ENCODE measurements around the gene HACD3.
"Not testable (repeated sequence)": the region's sequence is repeated elsewhere in the genome, so short reads cannot be mapped to it uniquely, and the experiment has no call there.

HACD3 gene

DNA sequence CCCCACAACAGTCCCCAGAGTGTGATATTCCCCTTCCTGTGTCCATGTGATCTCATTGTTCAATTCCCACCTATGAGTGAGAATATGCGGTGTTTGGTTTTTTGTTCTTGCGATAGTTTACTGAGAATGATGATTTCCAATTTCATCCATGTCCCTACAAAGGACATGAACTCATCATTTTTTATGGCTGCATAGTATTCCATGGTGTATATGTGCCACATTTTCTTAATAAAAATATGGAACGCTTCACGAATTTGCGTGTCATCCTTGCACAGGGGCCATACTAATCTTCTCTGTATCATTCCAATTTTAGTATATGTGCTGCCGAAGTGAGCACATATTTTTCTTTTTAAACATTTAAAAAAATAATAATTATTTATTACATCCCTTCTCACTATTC, 22.6 kb downstream of the HACD3 start:
- H3K4me1 ChIP-seq (ENCODE audit: control insufficient read depth, insufficient read depth, low read length); H3K36me3 ChIP-seq (ENCODE audit: control insufficient read depth, insufficient read depth, low read length); H3K27me3 ChIP-seq (ENCODE audit: control insufficient read depth, insufficient read depth, low read length); H3K4me3 ChIP-seq (ENCODE audit: low read length); H3K9me3 ChIP-seq (ENCODE audit: control insufficient read depth, low read length); H3K9ac ChIP-seq (ENCODE audit: low read length): not testable (repeated sequence)

DNA sequence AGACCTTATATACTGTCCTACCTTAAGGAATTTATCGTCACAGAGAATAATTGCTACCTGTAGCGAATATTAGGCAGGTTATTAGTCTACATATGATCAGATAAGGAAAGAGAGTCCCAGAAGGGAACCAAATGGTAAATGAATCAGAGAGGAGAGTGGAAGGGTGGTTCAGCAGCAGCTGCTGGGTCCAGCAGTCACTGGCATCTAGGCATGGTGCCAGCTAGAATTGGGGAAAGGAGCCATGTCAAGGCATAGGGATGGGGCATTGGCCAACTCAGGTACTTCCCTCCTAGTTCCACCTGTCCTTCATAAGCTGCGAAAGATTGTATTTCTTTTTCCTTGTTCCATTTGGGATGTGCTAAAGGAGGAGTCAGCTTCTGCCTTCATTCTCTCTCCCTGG, 23.4 kb downstream of the HACD3 start:
- Histone ChIP-seq H3K9me3 (ENCODE audit: control insufficient read depth, low read length) (no peaks in the 10 kb centered on the region), H3K9ac (ENCODE audit: low read length) (no peak overlapping the region), H3K4me1 (ENCODE audit: control insufficient read depth, insufficient read depth, low read length) (peaks cover 4% of the 10 kb centered on the region), H3K36me3 (ENCODE audit: control insufficient read depth, insufficient read depth, low read length) (peaks cover 4% of the 10 kb centered on the region), H3K4me3 (ENCODE audit: low read length) (no peak overlapping the region), H3K27me3 (ENCODE audit: control insufficient read depth, insufficient read depth, low read length) (no peaks in the 10 kb centered on the region)

DNA sequence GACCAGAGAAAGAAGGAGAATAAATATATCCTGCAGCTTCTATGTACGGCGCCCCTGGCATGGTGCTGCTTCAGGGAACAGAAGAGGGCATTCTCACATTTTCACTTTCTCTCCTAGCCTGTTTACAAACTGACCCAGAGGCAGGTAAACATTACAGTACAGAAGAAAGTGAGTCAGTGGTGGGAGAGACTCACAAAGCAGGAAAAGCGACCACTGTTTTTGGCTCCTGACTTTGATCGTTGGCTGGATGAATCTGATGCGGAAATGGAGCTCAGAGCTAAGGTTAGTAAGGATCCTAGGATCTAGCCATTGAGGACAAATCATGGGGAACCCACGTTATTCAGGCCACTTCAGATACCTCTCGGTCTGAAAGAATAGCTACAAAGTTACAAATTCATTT, 26.4 kb downstream of the HACD3 start:
- Histone ChIP-seq H3K4me3 (ENCODE audit: low read length) (no peak overlapping the region), H3K9me3 (ENCODE audit: control insufficient read depth, low read length) (no peaks in the 10 kb centered on the region), H3K36me3 (ENCODE audit: control insufficient read depth, insufficient read depth, low read length) (peaks cover 13% of the 10 kb centered on the region), H3K27me3 (ENCODE audit: control insufficient read depth, insufficient read depth, low read length) (no peaks in the 10 kb centered on the region), H3K9ac (ENCODE audit: low read length) (no peak overlapping the region), H3K4me1 (ENCODE audit: control insufficient read depth, insufficient read depth, low read length) (no peaks in the 10 kb centered on the region)

DNA sequence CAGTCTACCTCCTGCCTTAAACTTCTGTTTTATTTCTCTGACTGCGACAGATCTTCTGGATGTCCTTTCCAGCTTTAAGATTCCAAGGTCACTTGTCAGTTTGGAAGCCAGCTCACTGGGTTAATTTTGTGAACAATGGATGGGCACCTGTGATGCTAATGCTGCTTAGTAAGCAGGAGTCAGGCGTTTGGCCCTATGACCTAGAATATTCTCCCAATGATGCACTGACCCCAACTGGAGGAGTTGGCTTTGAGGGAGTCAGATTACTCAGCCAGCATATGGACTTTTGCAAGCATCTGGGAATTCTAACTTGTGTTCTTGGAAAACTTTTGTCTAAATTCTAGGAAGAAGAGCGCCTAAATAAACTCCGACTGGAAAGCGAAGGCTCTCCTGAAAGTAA, 28.1 kb downstream of the HACD3 start:
- Histone ChIP-seq H3K36me3 (ENCODE audit: control insufficient read depth, insufficient read depth, low read length) (peaks cover 18% of the 10 kb centered on the region), H3K4me1 (ENCODE audit: control insufficient read depth, insufficient read depth, low read length) (no peaks in the 10 kb centered on the region)

DNA sequence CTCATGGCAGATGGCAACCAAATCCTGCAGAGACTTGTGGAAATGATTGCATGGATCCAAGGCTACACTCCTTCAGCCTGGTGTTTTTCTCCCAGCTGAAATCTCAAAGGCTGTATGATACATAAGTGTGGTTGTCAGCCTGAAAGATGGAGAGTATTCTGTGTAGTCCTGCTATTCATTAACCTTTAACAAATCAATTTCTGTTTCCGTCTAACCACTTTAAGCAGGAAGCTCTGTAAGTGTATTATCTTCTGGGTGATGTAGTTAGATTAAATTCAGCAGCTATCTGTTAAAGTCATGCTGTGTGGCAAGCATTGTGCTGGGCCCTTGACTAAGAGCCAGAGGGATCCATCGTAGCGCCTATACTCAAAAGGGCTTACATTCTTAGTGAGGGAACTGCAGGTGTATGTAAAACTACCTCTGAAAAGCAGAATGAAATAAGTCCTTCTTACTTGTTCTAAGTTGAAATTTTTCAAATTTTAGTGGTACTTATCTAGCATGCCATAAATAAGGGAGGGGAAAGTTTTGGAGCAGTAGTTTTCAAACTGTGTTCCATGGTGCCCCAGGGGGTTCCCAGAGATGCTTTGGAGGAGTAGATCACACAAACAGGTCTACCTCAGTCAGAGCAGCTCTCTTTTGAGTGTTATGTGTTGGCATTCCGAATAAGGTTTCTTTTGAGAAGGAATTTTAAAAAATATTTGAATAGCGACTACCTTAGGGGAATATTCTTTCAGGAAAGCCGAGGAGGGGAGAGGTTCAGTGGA, 28.9 kb downstream of the HACD3 start:
- Histone ChIP-seq H3K27me3 (ENCODE audit: control insufficient read depth, insufficient read depth, low read length) (no peaks in the 10 kb centered on the region), H3K9ac (ENCODE audit: low read length) (no peak overlapping the region), H3K36me3 (ENCODE audit: control insufficient read depth, insufficient read depth, low read length) (peaks cover 18% of the 10 kb centered on the region), H3K9me3 (ENCODE audit: control insufficient read depth, low read length) (no peaks in the 10 kb centered on the region), H3K4me1 (ENCODE audit: control insufficient read depth, insufficient read depth, low read length) (no peaks in the 10 kb centered on the region), H3K4me3 (ENCODE audit: low read length) (no peak overlapping the region)

More for the DNA sequence above, 28.1 kb downstream of the HACD3 start:
- Histone ChIP-seq H3K4me3 (ENCODE audit: low read length) (no peak overlapping the region), H3K9me3 (ENCODE audit: control insufficient read depth, low read length) (no peaks in the 10 kb centered on the region), H3K27me3 (ENCODE audit: control insufficient read depth, insufficient read depth, low read length) (no peaks in the 10 kb centered on the region), H3K9ac (ENCODE audit: low read length) (no peak overlapping the region)

DNA sequence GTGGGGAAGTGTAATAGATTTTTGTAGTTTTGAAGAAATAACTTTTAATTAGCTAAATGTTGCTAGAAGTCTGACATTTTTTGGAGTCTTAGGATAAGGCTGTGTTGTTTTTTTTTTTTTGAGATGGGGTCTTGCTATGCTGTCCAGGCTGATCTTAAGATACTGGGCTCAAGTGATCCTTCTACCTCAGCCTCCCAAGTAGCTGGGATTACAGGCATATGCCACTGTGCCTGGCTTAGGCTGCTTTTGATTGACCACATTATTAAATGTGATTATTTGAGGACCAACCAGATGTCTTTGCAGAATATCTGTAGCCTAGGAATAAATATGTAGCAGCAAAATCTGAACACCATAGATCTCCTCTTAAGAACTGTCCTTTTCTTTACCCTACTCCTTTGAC, 29.7 kb downstream of the HACD3 start:
- Histone ChIP-seq H3K9me3 (ENCODE audit: control insufficient read depth, low read length) (no peaks in the 10 kb centered on the region), H3K9ac (ENCODE audit: low read length) (no peak overlapping the region), H3K36me3 (ENCODE audit: control insufficient read depth, insufficient read depth, low read length) (peaks cover 18% of the 10 kb centered on the region), H3K4me3 (ENCODE audit: low read length) (no peak overlapping the region), H3K27me3 (ENCODE audit: control insufficient read depth, insufficient read depth, low read length) (no peaks in the 10 kb centered on the region), H3K4me1 (ENCODE audit: control insufficient read depth, insufficient read depth, low read length) (no peaks in the 10 kb centered on the region)

DNA sequence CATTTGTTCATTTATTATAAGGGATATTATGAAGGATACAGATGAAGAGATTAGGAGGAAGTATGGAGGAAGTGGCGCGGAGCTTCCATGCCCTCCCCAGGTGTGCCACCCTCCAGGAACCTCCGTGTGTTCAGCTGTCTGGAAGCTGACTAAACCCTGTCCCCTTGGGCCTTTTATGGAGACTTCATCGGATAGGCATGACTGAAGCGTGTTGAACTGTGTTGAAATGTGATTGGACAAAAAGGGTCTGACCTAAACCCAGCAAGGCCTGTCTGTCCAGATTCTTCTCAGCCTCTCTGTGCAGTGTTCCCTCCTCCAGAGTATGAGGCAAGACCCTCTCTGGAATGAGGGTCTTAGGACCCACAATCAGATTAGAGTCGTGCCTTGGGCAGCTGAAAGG, 31.7 kb downstream of the HACD3 start:
- Histone ChIP-seq H3K36me3 (ENCODE audit: control insufficient read depth, insufficient read depth, low read length) (peaks cover 15% of the 10 kb centered on the region), H3K27me3 (ENCODE audit: control insufficient read depth, insufficient read depth, low read length) (no peaks in the 10 kb centered on the region), H3K4me1 (ENCODE audit: control insufficient read depth, insufficient read depth, low read length) (no peaks in the 10 kb centered on the region), H3K9ac (ENCODE audit: low read length) (no peak overlapping the region), H3K9me3 (ENCODE audit: control insufficient read depth, low read length) (no peaks in the 10 kb centered on the region), H3K4me3 (ENCODE audit: low read length) (no peak overlapping the region)

DNA sequence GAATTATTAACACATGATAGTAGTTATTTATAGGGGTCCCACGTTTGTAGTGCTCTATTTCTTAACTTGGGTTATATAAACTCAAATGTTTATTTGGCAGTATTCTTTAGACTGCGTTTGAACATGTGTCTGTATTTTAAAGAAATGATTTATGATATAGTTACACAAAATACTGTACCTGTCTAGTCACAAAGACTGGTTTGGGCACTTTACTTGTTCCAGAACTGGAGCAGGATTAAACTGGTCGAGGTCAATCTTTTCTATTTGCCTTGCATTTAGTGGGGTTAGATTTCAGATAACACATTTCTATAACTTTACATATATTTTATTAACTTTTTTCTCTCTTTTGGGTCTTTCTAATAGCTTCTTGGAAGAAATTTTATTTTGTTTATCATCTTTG, 39.5 kb downstream of the HACD3 start:
- H3K9me3 ChIP-seq (ENCODE audit: control insufficient read depth, low read length): no peaks in the 10 kb centered on the region
- no peak overlapping the region for H3K4me3 ChIP-seq (ENCODE audit: low read length)
- no peaks in the 10 kb centered on the region for H3K4me1 ChIP-seq (ENCODE audit: control insufficient read depth, insufficient read depth, low read length)
- H3K36me3 ChIP-seq (ENCODE audit: control insufficient read depth, insufficient read depth, low read length): no peaks in the 10 kb centered on the region
- H3K27me3 ChIP-seq (ENCODE audit: control insufficient read depth, insufficient read depth, low read length): no peaks in the 10 kb centered on the region
- no peak overlapping the region for H3K9ac ChIP-seq (ENCODE audit: low read length)

DNA sequence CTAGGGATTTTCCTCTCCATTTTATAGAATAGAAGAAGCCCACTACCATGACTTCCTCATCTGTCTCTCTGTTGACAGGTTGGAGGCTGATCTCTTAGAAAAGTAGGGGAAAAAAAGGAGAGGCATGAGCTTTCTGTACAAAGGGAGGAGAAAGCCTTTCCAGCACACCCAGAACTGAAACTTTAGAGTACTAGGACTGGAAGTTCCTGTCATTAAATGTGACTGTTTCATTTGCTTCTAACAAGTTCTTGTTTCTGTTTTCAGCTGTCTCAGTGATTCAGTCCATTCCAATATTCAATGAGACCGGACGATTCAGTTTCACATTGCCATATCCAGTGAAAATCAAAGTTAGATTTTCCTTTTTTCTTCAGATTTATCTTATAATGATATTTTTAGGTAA, 41.7 kb downstream of the HACD3 start:
- no peaks in the 10 kb centered on the region for H3K36me3 ChIP-seq (ENCODE audit: control insufficient read depth, insufficient read depth, low read length)
- H3K4me3 ChIP-seq (ENCODE audit: low read length): no peak overlapping the region
- H3K9me3 ChIP-seq (ENCODE audit: control insufficient read depth, low read length): no peaks in the 10 kb centered on the region
- H3K9ac ChIP-seq (ENCODE audit: low read length): no peak overlapping the region
- H3K4me1 ChIP-seq (ENCODE audit: control insufficient read depth, insufficient read depth, low read length): no peaks in the 10 kb centered on the region
- H3K27me3 ChIP-seq (ENCODE audit: control insufficient read depth, insufficient read depth, low read length): no peaks in the 10 kb centered on the region

DNA sequence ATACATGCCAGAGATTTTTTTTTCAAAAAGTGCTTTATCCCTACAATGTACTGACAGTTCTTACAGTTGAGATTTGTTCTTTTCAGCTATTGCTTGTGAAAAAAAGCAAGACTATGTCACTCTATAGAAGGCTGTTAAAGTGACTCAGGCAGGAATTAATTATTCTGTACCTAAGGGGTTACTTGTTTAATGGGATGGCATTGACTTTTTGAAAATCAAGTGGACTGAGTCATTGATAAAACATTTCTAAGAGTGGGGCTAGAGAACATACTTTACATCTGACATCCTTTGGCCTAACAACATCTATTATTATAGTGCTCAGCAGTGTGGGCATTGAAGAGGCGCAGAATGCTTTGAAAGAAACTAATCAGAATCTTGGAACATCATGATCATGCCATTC, 46.4 kb downstream of the HACD3 start:
- Histone ChIP-seq H3K36me3 (ENCODE audit: control insufficient read depth, insufficient read depth, low read length) (no peaks in the 10 kb centered on the region), H3K9me3 (ENCODE audit: control insufficient read depth, low read length) (no peaks in the 10 kb centered on the region), H3K4me3 (ENCODE audit: low read length) (no peak overlapping the region), H3K27me3 (ENCODE audit: control insufficient read depth, insufficient read depth, low read length) (no peaks in the 10 kb centered on the region), H3K9ac (ENCODE audit: low read length) (no peak overlapping the region), H3K4me1 (ENCODE audit: control insufficient read depth, insufficient read depth, low read length) (no peaks in the 10 kb centered on the region)

DNA sequence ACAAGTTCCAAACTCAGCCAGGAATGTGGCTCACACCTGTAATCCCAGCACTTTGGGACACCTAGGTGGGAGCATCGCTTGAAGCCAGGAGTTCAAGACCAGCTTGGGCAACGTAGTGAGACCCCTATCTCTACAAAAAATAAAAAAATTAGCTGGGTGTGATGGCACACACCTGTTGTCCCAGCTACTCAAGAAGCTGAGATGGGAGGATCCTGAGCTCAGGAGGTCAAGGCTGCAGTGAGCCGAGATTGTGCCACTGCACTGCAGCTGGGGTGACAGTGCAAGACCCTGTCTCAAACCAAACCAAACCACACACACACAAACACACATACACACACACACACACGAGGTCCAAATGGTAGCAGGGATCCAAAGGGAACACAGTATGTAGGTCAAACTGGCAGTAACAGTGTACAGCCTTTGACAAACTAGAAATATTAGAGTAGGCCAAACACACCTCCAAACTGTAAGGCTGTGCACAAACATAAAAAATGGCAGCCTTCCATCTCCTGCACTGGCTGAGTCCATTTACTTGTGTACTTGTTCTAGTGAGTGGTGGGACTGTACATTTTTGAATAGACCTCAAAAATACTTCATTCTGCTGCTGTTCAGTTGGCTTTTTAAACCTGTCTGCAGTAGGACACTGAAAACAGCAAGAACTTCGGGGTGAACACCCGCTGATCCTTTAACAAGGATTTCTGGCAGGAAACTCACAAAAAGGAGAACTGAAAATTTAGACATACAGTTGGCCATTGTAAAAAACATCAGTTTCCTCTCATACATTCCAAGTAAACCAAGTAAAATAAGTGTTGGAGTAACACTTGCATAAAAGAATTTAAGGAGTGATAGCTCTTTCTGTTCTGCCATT, 47.1 kb downstream of the HACD3 start:
- Histone ChIP-seq H3K9ac (ENCODE audit: low read length) (no peak overlapping the region), H3K27me3 (ENCODE audit: control insufficient read depth, insufficient read depth, low read length) (no peaks in the 10 kb centered on the region), H3K36me3 (ENCODE audit: control insufficient read depth, insufficient read depth, low read length) (no peaks in the 10 kb centered on the region), H3K4me1 (ENCODE audit: control insufficient read depth, insufficient read depth, low read length) (no peaks in the 10 kb centered on the region), H3K9me3 (ENCODE audit: control insufficient read depth, low read length) (no peaks in the 10 kb centered on the region), H3K4me3 (ENCODE audit: low read length) (no peak overlapping the region)

DNA sequence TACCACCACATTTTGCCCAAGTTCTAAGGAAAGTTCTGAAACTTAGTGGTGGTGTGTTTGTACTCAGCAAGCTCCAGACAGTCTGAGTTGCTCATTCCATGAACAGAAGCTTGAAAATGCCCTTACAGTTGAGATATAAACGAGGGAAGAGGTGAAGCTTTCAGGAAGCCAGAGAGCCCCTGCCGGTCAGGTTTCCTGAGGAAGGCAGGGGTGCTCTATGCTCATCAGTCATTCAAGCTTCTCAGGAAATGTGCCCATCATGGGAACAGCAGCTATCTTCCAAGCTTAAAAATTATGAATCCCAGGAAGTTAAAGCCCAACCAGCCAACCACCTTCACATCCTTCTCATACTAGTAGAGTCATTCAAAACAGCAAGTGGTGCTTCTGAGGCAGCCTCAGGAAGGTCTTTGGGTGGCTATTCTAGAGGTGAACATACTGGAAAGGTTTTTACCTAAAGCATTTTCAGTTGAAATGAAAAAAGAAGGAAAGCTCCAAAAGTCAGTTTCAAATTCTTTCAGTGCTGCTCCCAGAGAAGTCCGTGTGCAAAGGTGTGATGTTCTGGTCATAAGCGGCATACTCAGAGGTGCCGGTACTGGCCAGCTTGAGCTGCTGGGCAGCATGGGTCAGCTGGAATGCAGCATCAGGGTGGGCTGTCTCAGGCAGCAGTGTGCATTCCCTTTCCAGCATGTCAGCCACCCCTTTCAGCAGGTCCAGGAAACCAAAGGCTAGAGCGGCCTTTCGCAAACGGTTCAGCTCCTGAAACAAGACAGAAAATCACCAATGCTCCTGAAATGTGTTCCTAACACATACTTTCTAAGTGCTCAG, 48.9 kb downstream of the HACD3 start:
- H3K4me3 ChIP-seq (ENCODE audit: low read length): no peak overlapping the region
- H3K4me1 ChIP-seq (ENCODE audit: control insufficient read depth, insufficient read depth, low read length): no peaks in the 10 kb centered on the region
- no peaks in the 10 kb centered on the region for H3K27me3 ChIP-seq (ENCODE audit: control insufficient read depth, insufficient read depth, low read length)
- no peaks in the 10 kb centered on the region for H3K36me3 ChIP-seq (ENCODE audit: control insufficient read depth, insufficient read depth, low read length)
- H3K9me3 ChIP-seq (ENCODE audit: control insufficient read depth, low read length): no peaks in the 10 kb centered on the region
- H3K9ac ChIP-seq (ENCODE audit: low read length): no peak overlapping the region
